NCI-H1436 (cell line): ENCODE data around the gene ACAN.

Experiments used
- DNase-seq: peaks from one replicate; lab custom pipeline; 2025; lab: John Stamatoyannopoulos, UW

ACAN gene

DNA sequence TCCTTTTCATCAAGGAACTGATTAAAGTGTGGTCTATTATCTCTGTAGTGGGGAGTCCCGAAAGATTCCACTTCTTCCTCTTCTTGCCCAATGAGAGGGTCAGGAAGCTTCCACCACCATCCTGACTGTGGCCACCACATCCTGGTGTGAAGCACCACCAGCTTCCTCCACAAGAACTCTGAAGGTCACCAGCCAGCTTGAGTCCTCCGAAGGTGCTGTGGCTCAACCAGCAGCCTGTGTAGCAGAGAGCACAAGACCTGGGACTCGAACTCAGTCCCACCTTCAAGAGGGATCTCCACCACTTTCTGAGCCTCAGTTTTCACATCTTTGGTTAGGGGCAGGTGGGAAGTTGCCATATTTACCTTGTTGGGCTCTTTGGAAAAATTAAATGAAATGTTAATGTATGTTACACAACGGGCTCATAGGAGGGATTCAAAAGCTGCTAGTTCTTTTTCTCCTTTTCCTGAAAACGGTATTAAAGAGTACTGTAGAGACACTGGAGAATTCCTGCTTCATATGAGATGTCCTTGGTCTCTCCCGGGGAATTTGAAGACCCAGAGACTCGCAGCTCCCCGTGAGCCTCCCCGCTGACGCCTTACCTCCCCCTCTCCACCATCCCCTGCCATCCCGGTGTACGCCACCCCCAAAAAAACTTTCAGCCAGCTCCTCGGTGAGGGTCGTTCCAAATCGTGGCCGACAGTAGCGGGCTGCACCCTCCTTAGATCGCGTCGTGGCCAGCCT is 816 bp upstream of the ACAN start:
- no peak for DNase-seq

DNA sequence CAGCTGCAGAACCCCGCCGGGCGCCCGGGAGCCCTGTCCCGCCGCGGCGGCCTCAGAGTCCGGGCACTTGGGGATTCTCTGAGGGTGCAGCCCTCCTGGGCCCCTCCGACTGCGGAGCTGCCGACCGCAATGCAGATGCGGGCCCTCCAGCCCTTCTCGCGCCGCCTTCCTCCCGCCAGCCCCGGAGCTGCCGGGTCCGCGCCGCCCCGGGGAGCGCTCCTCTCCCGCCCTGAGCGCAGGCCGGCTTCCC is 320 bp upstream of the ACAN start:
- DNase-seq = no peak

DNA sequence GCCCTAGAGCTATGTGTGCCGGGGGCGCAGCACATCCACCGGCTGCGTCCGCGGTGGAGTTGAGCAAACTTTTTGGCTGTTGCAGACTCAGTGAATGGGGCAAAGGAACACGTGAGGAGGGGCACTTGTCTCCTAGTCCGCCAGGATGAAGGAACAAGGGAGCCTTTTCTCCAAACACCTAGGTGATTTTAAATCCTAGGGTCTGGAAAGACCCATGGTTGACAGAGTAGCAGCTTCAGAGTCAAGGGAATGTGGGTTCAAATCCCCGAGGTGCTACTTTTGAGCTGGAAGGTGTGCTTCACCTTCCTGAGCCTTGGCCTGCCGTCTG is 648 bp downstream of the ACAN start:
- no peak for DNase-seq

DNA sequence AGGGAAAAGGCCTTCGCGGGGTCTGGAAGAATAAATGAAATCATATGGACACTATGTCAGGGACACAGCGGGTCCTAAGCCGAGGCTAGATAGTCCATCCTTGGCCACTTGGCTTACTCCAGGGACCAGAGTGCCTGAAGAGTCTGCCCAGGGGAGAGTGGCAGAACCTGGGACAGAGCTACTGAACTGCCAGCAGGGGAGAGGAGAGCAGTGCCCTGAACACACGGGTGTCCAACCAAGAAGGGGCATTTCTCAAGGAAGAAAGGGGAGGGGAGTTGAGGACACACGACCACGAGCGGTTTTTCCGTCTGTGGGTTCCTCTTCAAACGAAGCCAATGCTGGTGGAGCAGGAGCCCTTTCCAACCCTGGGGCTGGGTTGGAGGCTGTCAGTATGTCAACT is 1.0 kb downstream of the ACAN start:
- no peak for DNase-seq

DNA sequence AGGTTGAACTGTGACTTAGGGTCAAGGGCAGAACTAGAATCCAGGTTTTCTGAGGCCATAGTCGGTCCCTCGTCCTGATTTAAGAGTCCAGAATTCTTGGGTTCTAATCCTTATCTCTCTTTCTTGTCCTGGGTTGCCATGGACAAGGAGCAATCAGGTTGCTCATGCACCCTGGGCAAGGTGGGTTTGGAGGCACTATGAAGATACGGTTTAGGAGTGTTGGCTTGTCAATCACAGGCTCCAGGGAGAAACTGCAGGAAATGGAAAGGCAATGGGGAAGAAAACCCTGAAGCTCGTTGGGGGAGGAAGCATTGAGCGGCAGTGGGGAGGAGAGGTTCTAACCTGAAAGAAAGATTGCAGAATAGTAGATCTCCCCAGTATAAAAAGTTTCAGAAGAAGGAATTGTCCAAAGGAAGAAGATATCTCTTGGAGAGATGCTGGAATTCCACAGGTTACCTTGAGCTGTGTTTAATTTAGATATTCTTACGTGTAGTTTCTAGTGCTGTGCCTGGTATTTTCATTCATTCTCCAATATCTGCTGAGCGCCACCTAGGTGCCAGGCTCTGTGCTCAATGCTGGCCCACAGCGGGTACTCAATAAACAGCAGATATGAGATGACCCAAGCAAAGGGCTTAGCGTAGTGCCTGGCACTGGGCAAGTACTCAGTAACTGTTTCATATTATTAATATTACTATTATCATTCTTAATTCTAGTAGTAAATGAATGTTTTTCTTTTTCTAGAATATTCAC is 2.0 kb downstream of the ACAN start:
- DNase-seq = no peak

DNA sequence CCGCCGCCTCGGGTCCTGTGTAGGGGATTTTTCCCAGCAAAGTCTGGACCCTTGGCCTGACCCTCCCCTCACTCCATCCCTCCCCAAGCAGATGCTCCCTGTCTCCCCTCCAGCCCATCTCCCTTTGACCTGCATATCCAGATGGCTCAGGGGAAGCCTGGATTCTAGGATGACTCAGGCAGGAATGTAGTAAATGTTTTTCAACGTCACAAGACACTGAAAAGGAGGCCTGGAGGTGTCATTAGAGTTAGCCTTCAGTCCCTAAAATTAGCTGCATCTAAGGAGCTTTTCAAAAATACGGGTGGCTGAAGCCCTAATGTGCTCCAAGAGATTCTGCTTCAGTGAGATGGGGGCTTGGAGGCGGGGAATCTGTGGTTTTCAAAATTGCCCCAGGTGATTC is 7.2 kb downstream of the ACAN start:
- DNase-seq = no peak

DNA sequence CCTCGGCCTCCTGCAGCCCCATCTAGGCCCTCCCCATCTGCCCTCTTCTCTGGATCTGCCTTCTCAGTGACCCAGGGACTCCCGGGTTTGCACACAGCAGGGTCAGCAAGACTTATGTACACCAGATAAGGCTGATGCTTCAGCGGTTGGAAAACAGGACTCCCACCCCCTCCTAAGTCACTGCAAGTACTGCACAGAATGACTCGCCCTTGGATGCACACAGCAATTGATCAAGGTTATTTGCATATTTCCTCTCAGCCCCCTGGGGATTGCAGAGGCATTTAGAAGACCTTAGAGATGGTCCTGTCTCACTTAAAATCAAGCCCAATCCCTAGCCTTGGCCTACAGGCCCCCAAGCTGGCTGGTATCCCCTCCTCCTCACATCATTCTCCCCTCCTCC is 8.9 kb downstream of the ACAN start:
- DNase-seq = no peak

DNA sequence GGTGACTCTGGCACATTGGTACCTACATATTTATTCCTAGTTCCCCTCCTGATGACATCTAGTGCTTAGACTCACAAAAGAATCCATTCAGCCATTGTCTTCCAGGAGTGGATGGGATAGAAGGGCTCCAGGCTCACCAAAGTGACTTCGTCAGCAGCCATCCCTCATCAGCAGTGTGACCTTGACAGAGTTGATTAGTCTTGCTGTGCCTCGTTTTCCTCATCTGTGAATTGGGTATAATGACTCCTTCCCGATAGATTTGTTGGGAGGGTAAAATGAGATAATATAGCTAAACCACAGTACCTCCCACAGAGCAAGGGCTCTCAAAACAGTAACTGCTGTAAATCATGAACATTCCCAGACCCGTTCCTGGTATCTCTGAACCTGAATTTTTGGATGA is 10.7 kb downstream of the ACAN start:
- DNase-seq = no peak

DNA sequence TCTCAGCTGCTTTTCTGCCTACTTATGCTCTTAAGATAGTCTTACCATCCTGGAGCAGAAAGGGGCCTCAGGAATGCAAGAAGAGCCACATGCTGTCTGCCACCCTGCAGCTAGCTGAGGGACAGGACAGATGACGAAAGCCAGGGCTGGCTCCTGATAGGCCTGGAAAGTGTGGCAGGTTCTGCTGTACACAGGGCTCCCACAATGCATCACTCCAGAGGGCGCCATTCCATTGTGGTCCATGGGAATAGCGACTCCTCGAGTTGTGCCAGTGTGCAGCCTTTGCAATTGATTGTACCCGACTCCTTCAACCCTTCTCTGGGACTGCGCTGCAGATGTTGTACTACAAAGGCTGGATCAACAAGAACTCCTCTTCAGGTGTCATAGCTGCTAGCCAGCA is 11.2 kb downstream of the ACAN start:
- DNase-seq = no peak

DNA sequence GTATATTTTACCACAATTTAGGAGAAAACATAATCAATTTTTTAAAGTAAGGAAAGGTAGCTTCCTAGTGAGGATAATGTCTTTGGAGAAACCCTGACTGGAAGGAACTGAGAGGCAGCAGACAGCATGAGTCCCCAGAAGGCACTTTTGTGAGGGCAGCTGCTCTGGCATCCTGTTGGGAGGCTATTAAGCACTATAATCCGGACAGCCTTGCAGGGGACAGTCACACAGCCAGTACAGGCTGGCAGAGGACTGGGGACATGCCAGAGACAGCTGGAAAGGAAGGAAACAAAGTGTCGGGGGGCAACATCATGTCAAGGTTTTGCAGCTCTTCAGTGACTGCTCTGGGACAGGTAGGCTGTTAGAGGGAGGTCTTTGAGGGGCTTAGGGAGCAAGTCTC is 15.7 kb downstream of the ACAN start:
- no peak for DNase-seq

DNA sequence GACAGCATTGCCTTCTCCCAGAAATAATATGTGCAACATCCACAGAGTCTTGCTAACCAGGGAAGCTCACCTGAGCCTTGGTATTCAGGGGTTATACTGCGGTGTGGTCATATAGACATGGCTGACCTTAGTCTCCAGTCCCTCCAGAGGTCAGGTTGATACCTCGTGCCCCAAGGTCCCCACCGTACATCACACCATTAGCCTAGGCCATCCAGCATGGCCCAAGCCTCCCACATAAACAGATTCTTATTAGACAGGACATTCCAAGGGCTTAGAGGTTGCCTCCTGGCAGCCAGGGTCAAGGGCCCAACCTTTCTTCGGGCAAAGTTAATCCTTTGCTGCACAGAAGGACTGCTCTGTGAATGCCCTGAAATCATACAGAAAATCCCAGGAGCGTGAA is 18.8 kb downstream of the ACAN start:
- DNase-seq = no peak

DNA sequence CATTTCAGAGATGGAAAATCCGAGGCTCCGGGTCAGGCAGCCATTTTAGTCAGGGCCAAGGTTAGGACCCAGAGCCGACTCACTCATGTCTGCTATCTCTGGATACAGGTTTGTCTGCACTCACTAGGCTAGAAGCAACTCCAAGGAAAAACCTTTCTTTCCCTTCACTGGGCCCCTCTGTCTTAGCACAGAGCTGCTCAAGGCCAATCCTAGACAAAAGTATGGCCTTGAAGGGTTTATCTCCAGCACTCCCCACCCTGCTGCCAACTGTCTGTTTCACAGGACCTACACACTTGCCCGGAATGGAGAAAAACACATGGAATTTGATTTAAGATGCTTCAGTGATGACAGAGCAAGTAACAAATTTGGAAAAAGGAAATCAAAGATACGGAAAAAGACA is 25.6 kb downstream of the ACAN start:
- no peak for DNase-seq

DNA sequence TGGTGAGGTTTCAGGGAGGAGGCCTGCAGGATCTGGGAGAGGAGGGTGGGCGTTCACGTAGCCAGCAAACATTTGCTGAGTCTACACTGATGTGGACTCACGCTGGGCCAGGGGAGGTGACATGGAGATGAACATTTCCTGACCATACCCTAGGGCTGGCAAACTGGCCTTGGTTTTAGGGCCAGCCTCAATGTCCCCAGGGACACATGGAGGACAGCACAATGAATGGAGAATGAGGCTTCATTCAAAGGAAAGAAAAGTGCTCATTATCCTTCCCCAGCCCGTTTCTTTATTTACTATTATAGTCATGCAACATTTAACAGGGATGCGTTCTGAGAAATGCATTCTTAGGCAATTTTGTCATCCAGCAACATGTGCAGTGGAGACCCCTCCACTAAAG is 26.8 kb downstream of the ACAN start:
- DNase-seq = no peak

DNA sequence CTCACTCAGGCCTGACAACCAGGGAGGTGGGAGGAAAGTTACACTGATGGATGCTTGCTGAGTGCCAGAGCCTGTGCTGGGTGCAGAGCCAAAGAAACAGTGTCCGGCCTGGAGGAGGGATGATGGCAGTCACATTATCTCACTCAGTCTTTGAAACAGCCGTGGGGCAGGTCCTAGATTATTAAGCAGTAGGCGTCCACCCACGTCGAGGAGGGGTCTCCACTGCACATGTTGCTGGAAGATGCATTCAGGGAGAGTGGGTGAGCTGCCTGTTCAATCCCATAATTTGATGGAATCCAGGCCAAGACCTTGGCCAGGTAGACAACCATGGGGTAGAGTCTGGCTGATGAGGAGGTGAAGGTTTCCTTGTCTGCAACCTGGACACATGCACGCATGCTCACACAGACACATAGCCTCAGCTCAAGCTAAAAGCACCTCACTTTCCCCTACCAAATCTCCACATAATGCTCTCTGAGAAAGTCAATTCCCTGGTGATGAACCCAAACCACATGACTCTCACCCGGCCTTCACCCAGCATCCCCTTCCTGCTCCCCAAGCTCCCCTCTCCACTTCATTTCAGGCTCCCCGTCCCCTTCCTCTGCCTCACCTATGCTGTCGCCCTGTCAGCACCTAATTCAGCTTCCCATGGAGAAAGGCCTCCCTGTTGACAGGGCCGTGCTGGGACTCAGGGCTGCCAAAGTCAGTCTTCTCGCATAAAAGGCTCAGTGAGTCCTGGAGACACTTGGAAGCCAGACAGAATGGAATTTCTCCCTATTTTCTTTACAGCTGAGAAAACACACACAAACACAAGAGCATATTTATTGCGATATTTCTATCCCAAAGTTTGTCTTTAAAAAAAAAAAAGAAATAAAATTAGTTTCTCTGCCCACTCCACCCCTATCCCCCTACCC is 29.8 kb downstream of the ACAN start:
- DNase-seq = no peak

DNA sequence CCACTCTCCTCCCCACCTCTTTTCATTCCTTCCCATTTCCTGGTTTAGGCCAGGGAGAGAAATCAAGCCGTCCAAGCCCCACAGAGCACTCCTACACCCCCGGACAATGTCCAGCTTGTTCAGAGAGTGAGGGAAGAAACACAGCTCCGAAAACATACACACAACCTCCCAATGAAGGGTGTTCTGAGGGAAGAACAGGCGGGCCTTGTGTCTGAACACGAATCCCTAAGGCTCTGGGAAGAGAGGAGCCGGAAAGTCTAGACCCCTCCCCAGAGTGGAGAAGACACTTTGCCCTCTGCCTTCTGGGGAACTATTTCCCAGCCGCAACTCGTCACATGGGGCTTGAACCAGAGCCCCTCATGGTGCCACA is 30.5 kb downstream of the ACAN start:
- no peak for DNase-seq

DNA sequence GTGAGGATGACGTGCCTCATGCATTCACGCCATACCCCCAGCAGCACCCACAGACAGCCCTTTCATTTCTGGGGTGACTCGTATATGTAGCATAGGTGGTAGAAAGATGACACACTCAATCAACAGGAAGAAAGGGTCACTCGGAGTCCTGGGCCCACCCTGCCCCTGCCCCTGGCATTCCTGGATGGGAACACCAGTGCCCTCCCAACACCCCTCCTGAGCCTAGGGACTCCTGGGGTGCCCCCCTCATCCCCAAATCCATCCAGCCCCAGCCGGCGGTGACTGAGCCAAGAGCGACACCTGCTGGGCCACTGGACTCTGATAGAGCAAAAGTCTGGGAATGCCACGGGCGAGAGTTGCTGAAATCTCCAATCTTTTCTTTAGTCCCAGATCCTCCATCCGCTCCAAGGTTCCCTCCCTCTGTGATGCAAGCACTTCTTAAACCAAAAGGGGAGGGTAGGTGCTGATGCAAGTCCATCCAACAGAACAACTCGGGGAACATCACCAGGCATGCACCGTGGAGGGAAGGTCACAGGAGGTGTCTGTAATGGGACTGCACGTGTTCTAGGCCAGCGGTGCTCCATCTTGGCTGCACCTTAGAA is 31.1 kb downstream of the ACAN start:
- DNase-seq = no peak

DNA sequence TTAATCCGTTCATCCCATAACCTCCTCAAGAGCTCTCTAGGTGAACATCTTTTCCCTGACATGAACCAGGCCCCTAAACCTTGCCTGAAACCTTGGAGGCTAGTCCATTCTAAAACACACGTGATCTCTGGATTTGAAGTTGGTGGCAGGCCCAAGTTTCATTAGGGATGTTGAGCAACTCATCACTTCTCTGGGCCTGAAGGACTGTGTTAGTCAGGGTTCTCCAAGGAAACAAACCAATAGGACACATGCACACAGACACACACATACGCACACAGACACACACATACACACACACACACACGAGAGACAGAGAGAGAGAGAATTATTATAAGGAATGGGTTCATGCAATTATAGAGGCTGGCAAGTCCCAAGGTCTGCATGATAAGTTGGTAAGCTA is 31.9 kb downstream of the ACAN start:
- no peak for DNase-seq

DNA sequence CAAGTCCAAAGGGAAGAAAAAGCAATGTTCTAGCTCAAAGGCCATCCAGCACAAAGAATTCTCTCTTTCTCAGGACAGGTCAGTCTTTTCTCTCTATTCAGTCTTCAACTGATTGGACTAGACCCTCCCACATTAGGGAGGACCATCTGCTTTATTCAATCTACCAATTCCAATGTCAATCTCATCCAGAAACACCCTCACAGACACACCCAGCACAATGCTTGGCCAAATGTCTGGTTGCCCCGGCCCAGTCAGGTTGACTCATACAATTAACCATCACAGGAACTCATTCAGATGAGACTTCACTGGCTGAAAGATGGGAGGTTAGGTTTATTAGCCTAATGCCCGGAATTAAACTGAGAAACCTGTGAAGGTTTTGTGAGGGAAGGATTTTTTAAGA is 32.4 kb downstream of the ACAN start:
- DNase-seq = no peak

DNA sequence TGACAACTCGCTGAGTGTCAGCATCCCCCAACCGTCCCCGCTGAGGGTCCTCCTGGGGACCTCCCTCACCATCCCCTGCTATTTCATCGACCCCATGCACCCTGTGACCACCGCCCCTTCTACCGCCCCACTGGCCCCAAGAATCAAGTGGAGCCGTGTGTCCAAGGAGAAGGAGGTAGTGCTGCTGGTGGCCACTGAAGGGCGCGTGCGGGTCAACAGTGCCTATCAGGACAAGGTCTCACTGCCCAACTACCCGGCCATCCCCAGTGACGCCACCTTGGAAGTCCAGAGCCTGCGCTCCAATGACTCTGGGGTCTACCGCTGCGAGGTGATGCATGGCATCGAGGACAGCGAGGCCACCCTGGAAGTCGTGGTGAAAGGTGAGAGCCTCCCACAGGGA is 35.4 kb downstream of the ACAN start:
- no peak for DNase-seq

DNA sequence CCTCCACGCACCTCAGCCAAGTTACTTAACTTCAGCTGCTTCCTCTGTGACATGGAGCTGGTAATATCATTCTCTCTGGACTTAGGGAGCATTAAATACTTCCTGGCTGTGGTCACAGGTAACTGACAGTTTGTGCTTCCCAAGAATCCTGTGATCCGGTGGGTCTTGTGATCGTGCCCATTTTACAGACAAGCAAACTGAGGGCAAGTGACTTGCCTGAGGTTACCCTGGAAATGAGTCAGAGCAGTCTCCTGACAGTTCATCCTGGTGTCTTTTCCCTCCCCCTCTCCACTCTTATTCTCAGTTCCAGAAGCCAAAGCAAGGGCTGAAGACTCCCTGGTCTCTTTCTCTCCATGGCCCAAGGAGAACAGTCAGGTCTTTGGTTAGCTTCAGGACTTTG is 35.9 kb downstream of the ACAN start:
- no peak for DNase-seq

DNA sequence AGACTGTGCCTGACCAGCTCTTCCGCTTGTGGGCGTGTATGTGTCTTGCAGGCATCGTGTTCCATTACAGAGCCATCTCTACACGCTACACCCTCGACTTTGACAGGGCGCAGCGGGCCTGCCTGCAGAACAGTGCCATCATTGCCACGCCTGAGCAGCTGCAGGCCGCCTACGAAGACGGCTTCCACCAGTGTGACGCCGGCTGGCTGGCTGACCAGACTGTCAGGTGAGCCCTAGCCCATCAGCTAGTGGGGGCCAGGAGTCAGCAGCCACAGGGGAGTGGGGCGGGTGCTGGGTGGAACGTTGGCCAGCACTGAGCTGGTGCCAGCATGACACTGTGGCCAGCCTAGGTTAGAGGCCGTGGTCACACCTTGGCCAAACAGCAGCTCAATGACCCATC is 36.7 kb downstream of the ACAN start:
- no peak for DNase-seq

DNA sequence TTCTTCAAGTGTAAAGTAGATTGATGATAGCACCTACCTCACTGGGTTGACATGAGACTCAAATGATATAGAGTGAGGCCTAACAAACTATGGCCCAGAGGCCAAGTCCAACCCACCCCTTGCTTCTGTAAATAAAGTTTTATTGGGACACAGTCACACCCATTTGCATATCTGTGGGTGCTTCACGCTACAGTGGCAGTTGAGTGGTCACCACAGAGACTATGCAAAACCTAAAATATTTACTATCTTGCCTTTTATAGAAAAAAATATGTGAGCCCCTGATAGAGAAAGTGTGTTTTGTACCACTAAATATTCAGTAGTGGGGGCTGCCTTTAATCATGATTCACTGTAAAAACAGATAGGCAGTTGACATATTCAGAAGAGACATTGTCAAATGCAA is 38.0 kb downstream of the ACAN start:
- no peak for DNase-seq

DNA sequence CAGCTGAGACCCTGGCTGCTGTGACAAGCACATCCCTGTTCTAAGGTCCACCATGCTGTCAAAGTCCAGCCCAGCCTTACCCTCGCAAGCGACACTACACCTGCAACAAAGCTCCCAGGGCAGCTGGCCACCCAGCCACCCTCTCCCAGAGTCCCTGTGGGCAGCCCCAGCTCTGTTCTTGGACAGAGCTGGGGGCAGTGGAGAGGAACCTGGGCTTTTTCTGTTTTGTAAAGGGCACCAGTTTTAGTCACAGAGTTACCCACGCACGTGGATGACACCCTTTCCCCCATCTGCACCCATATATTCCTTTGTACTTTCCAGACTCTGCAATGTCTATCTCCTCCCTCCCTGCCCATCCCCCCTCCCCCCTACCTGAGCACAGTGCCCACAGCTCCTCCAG is 38.9 kb downstream of the ACAN start:
- DNase-seq = no peak
